Activated naive CD4-positive, alpha-beta T cell treated with anti-CD3 and anti-CD28 coated beads, Interleukin-2, amount 50 U/mL, for 16 hours (primary cell): ENCODE data around the gene MRPL9.
"Not testable (repeated sequence)": the region's sequence is repeated elsewhere in the genome, so short reads cannot be mapped to it uniquely, and the experiment has no call there.

ENCODE experiments used
- DNase-seq: peaks from one replicate; pipeline ENCODE4 v3.0.0-alpha.2; 2020

MRPL9 gene

GRCh38 chr1:151782741-151783140 is 19.4 kb upstream of the MRPL9 start:
- DNase-seq, result no peak

- DNase-seq, result not testable (repeated sequence)
These were observed 18.7 kb upstream of the MRPL9 start for GRCh38 chr1:151782026-151782425.

- not testable (repeated sequence) for DNase-seq
These were observed 17.4 kb upstream of the MRPL9 start for GRCh38 chr1:151780736-151781135.

- DNase-seq, result no peak
These were observed 16.6 kb upstream of the MRPL9 start for GRCh38 chr1:151779852-151780251.

- DNase-seq, result no peak
These were observed 14.0 kb upstream of the MRPL9 start for GRCh38 chr1:151777317-151777716.

GRCh38 chr1:151776665-151777062 is 13.4 kb upstream of the MRPL9 start:
- no peak for DNase-seq

- no peak for DNase-seq
These were observed 12.8 kb upstream of the MRPL9 start for GRCh38 chr1:151775894-151776664.

- DNase-seq, result no peak
These were observed 11.1 kb upstream of the MRPL9 start for GRCh38 chr1:151774256-151774922.

GRCh38 chr1:151773702-151774101 is 10.4 kb upstream of the MRPL9 start:
- DNase-seq, result no peak

- DNase-seq, result not testable (repeated sequence)
These were observed 6.0 kb upstream of the MRPL9 start for GRCh38 chr1:151769270-151769669.

- not testable (repeated sequence) for DNase-seq
These were observed 5.2 kb upstream of the MRPL9 start for GRCh38 chr1:151768351-151769066.

- DNase-seq, result no peak
These were observed 694 bp upstream of the MRPL9 start for GRCh38 chr1:151763990-151764389.

GRCh38 chr1:151760597-151761385 is 2.5 kb downstream of the MRPL9 start:
- DNase-seq, result no peak

GRCh38 chr1:151759241-151759640 is 4.1 kb downstream of the MRPL9 start:
- DNase-seq, result no peak

GRCh38 chr1:151756291-151756690 is 7.0 kb downstream of the MRPL9 start:
- DNase-seq, result no peak

GRCh38 chr1:151741516-151741915 is 21.8 kb downstream of the MRPL9 start:
- no peak for DNase-seq

GRCh38 chr1:151739590-151740355 is 23.5 kb downstream of the MRPL9 start:
- DNase-seq, result no peak

- DNase-seq, result no peak
These were observed 25.8 kb downstream of the MRPL9 start for GRCh38 chr1:151737479-151737878.

- no peak for DNase-seq
These were observed 26.3 kb downstream of the MRPL9 start for GRCh38 chr1:151737026-151737425.

GRCh38 chr1:151733995-151734394 is 29.3 kb downstream of the MRPL9 start:
- not testable (repeated sequence) for DNase-seq

- no peak for DNase-seq
These were observed 30.2 kb downstream of the MRPL9 start for GRCh38 chr1:151733126-151733525.

GRCh38 chr1:151729966-151730291 is 33.4 kb downstream of the MRPL9 start:
- no peak for DNase-seq
